ENCODE results near the gene RNASEH2C. TPM values are rescaled to one million over a fixed set of nuclear protein-coding genes. Genes with fewer than 3 reads are reported as not detected.
A peak's percentile ranks its signal among the peaks of the same experiment; 100 is the strongest.
"Not testable (repeated sequence)": the region's sequence is repeated elsewhere in the genome, so short reads cannot be mapped to it uniquely, and the experiment has no call there.

The RNASEH2C gene
- 35.1 TPM for total RNA-seq
- polyA plus RNA-seq (ENCODE audit: insufficient read depth in 1 of 8, insufficient read length in 8 of 8, low replicate concordance in 1 of 8), result 10 to 100 TPM; 23.3 to 37.8 (median 25.6) TPM
- long read RNA-seq, donor 1, transcript RNASEH2C-201 (4 exons, 2,794 nt), result major isoform, 13 of 15 reads
- long read RNA-seq, donor 1, partial matches to known transcripts, result 0 of 15 reads
- long read RNA-seq, donor 1, other reads (novel, unspliced or antisense), result 0 of 15 reads
- long read RNA-seq, donor 2, partial matches to known transcripts, result 0 of 5 reads
- long read RNA-seq, donor 2, other reads (novel, unspliced or antisense), result 0 of 5 reads
- long read RNA-seq, donor 3, transcript RNASEH2C-201 (4 exons, 2,794 nt), result major isoform, 15 of 49 reads
- long read RNA-seq, donor 3, partial matches to known transcripts, result 30 of 49 reads
- long read RNA-seq, donor 3, other reads (novel, unspliced or antisense), result 0 of 49 reads
- long read RNA-seq, donor 4, transcript RNASEH2C-201 (4 exons, 2,794 nt), result major isoform, 17 of 20 reads
- long read RNA-seq, donor 4, partial matches to known transcripts, result 0 of 20 reads
- long read RNA-seq, donor 4, other reads (novel, unspliced or antisense), result 0 of 20 reads
- long read RNA-seq, donor 5, transcript RNASEH2C-203 (3 exons, 2,798 nt), result minor isoform, 6 of 69 reads
- long read RNA-seq, donor 5, transcript RNASEH2C-209 (2 exons, 2,643 nt), result minor isoform, 5 of 69 reads
- long read RNA-seq, donor 5, transcript RNASEH2C-201 (4 exons, 2,794 nt), result major isoform, 56 of 69 reads
- long read RNA-seq, donor 5, partial matches to known transcripts, result 0 of 69 reads
- long read RNA-seq, donor 5, other reads (novel, unspliced or antisense), result 0 of 69 reads
- long read RNA-seq, donor 6, transcript RNASEH2C-201 (4 exons, 2,794 nt), result major isoform, 44 of 54 reads
- long read RNA-seq, donor 6, transcript RNASEH2C-203 (3 exons, 2,798 nt), result minor isoform, 6 of 54 reads
- long read RNA-seq, donor 6, partial matches to known transcripts, result 0 of 54 reads
- long read RNA-seq, donor 6, other reads (novel, unspliced or antisense), result 0 of 54 reads
- long read RNA-seq, donor 7, transcript RNASEH2C-201 (4 exons, 2,794 nt), result major isoform, 34 of 45 reads
- long read RNA-seq, donor 7, transcript RNASEH2C-203 (3 exons, 2,798 nt), result minor isoform, 9 of 45 reads
- long read RNA-seq, donor 7, partial matches to known transcripts, result 0 of 45 reads
- long read RNA-seq, donor 7, other reads (novel, unspliced or antisense), result 0 of 45 reads
- long read RNA-seq, donor 8, transcript RNASEH2C-203 (3 exons, 2,798 nt), result minor isoform, 5 of 21 reads
- long read RNA-seq, donor 8, transcript RNASEH2C-201 (4 exons, 2,794 nt), result major isoform, 13 of 21 reads
- long read RNA-seq, donor 8, partial matches to known transcripts, result 0 of 21 reads
- long read RNA-seq, donor 8, other reads (novel, unspliced or antisense), result 0 of 21 reads
- long read RNA-seq, donor 9, transcript RNASEH2C-203 (3 exons, 2,798 nt), result minor isoform, 5 of 21 reads
- long read RNA-seq, donor 9, transcript RNASEH2C-201 (4 exons, 2,794 nt), result major isoform, 15 of 21 reads
- long read RNA-seq, donor 9, partial matches to known transcripts, result 0 of 21 reads
- long read RNA-seq, donor 9, other reads (novel, unspliced or antisense), result 0 of 21 reads
- long read RNA-seq, donor 10, transcript RNASEH2C-201 (4 exons, 2,794 nt), result major isoform, 32 of 40 reads
- long read RNA-seq, donor 10, transcript RNASEH2C-209 (2 exons, 2,643 nt), result minor isoform, 6 of 40 reads
- long read RNA-seq, donor 10, partial matches to known transcripts, result 0 of 40 reads
- long read RNA-seq, donor 10, other reads (novel, unspliced or antisense), result 0 of 40 reads
- long read RNA-seq, donor 11, transcript RNASEH2C-209 (2 exons, 2,643 nt), result minor isoform, 6 of 28 reads
- long read RNA-seq, donor 11, transcript RNASEH2C-201 (4 exons, 2,794 nt), result major isoform, 21 of 28 reads
- long read RNA-seq, donor 11, partial matches to known transcripts, result 0 of 28 reads
- long read RNA-seq, donor 11, other reads (novel, unspliced or antisense), result 0 of 28 reads

- peak; percentile 96 for DNase-seq
- peak within 1 kb of the TSS; percentile 68 for H3K4me3 ChIP-seq (ENCODE audit: low read length)
- H3K27ac ChIP-seq (ENCODE audit: low read length), result peak within 1 kb of the TSS; percentile 82
- H3K27me3 ChIP-seq (ENCODE audit: control insufficient read depth, insufficient read depth, low read length), result no peaks in the 10 kb centered on the region
- WGBS (ENCODE audit: insufficient coverage), result under 1% methylated on average over 74 of the region's 76 CpGs
- H3K36me3 ChIP-seq (ENCODE audit: control insufficient read depth, insufficient read depth, low read length), result peaks cover 46% of the 10 kb centered on the region
- peaks cover 19% of the 10 kb centered on the region for H3K4me1 ChIP-seq (ENCODE audit: control insufficient read depth, insufficient read depth, low read length)
- H3K9me3 ChIP-seq (replicated peaks; ENCODE audit: control insufficient read depth, low read depth, low read length), result no peaks in the 10 kb centered on the region
Observed at GRCh38 chr11:65720211-65720934, at the start of gene RNASEH2C. Gene RNASEH2C, minus strand, starts transcription at chr11:65720798. Its CDS starts 40 bp downstream, at chr11:65720758.

- WGBS (ENCODE audit: insufficient coverage), result 86% methylated on average over 2 of the region's 5 CpGs
- H3K4me3 ChIP-seq (ENCODE audit: low read length); H3K9me3 ChIP-seq (replicated peaks; ENCODE audit: control insufficient read depth, low read depth, low read length); H3K4me1 ChIP-seq (ENCODE audit: control insufficient read depth, insufficient read depth, low read length); H3K36me3 ChIP-seq (ENCODE audit: control insufficient read depth, insufficient read depth, low read length); H3K27ac ChIP-seq (ENCODE audit: low read length); DNase-seq; H3K27me3 ChIP-seq (ENCODE audit: control insufficient read depth, insufficient read depth, low read length): not testable (repeated sequence)
Observed at GRCh38 chr11:65767806-65768205, 47.2 kb upstream of the RNASEH2C start.

GRCh38 chr11:65767406-65767805 is 46.8 kb upstream of the RNASEH2C start:
- Histone ChIP-seq H3K9me3 (replicated peaks; ENCODE audit: control insufficient read depth, low read depth, low read length) (no peaks in the 10 kb centered on the region), H3K4me3 (ENCODE audit: low read length) (no peak overlapping the region), H3K27me3 (ENCODE audit: control insufficient read depth, insufficient read depth, low read length) (no peaks in the 10 kb centered on the region), H3K4me1 (ENCODE audit: control insufficient read depth, insufficient read depth, low read length) (no peaks in the 10 kb centered on the region), H3K36me3 (ENCODE audit: control insufficient read depth, insufficient read depth, low read length) (no peaks in the 10 kb centered on the region), H3K27ac (ENCODE audit: low read length) (no peak overlapping the region)
- 46% methylated on average over 2 of the region's 10 CpGs for WGBS (ENCODE audit: insufficient coverage)
- DNase-seq, result no peak

- Histone ChIP-seq H3K27ac (ENCODE audit: low read length) (no peak overlapping the region), H3K9me3 (replicated peaks; ENCODE audit: control insufficient read depth, low read depth, low read length) (no peaks in the 10 kb centered on the region), H3K4me3 (ENCODE audit: low read length) (no peak overlapping the region), H3K27me3 (ENCODE audit: control insufficient read depth, insufficient read depth, low read length) (no peaks in the 10 kb centered on the region), H3K36me3 (ENCODE audit: control insufficient read depth, insufficient read depth, low read length) (no peaks in the 10 kb centered on the region), H3K4me1 (ENCODE audit: control insufficient read depth, insufficient read depth, low read length) (no peaks in the 10 kb centered on the region)
- DNase-seq, result no peak
- 45% methylated on average over 2 of the region's 7 CpGs for WGBS (ENCODE audit: insufficient coverage)
Observed at GRCh38 chr11:65766535-65766934, 45.9 kb upstream of the RNASEH2C start.

- no peaks in the 10 kb centered on the region for H3K9me3 ChIP-seq (replicated peaks; ENCODE audit: control insufficient read depth, low read depth, low read length)
- WGBS (ENCODE audit: insufficient coverage), result 75% methylated on average over 2 of the region's 5 CpGs
- no peak overlapping the region for H3K27ac ChIP-seq (ENCODE audit: low read length)
- H3K36me3 ChIP-seq (ENCODE audit: control insufficient read depth, insufficient read depth, low read length), result no peaks in the 10 kb centered on the region
- no peak for DNase-seq
- no peak overlapping the region for H3K4me3 ChIP-seq (ENCODE audit: low read length)
- H3K4me1 ChIP-seq (ENCODE audit: control insufficient read depth, insufficient read depth, low read length), result no peaks in the 10 kb centered on the region
- H3K27me3 ChIP-seq (ENCODE audit: control insufficient read depth, insufficient read depth, low read length), result no peaks in the 10 kb centered on the region
Observed at GRCh38 chr11:65764434-65764833, 43.8 kb upstream of the RNASEH2C start.

- not testable (repeated sequence) for H3K4me3 ChIP-seq (ENCODE audit: low read length); H3K9me3 ChIP-seq (replicated peaks; ENCODE audit: control insufficient read depth, low read depth, low read length); H3K27me3 ChIP-seq (ENCODE audit: control insufficient read depth, insufficient read depth, low read length); H3K36me3 ChIP-seq (ENCODE audit: control insufficient read depth, insufficient read depth, low read length); H3K4me1 ChIP-seq (ENCODE audit: control insufficient read depth, insufficient read depth, low read length); H3K27ac ChIP-seq (ENCODE audit: low read length); DNase-seq
- 100% methylated on average over 6 of the region's 29 CpGs for WGBS (ENCODE audit: insufficient coverage)
Observed at GRCh38 chr11:65762816-65763215, 42.2 kb upstream of the RNASEH2C start.

GRCh38 chr11:65762169-65762568 is 41.6 kb upstream of the RNASEH2C start:
- not testable (repeated sequence) for H3K27ac ChIP-seq (ENCODE audit: low read length); H3K9me3 ChIP-seq (replicated peaks; ENCODE audit: control insufficient read depth, low read depth, low read length); H3K27me3 ChIP-seq (ENCODE audit: control insufficient read depth, insufficient read depth, low read length); H3K4me3 ChIP-seq (ENCODE audit: low read length); H3K4me1 ChIP-seq (ENCODE audit: control insufficient read depth, insufficient read depth, low read length); DNase-seq; H3K36me3 ChIP-seq (ENCODE audit: control insufficient read depth, insufficient read depth, low read length)
- no CpG with 5 or more reads among the region's 5 CpGs for WGBS (ENCODE audit: insufficient coverage)

- no peak overlapping the region for H3K4me3 ChIP-seq (ENCODE audit: low read length)
- no peaks in the 10 kb centered on the region for H3K9me3 ChIP-seq (replicated peaks; ENCODE audit: control insufficient read depth, low read depth, low read length)
- DNase-seq, result no peak
- no peak overlapping the region for H3K27ac ChIP-seq (ENCODE audit: low read length)
- H3K4me1 ChIP-seq (ENCODE audit: control insufficient read depth, insufficient read depth, low read length), result no peaks in the 10 kb centered on the region
- WGBS (ENCODE audit: insufficient coverage), result 89% methylated on average over 17 of the region's 17 CpGs
- H3K36me3 ChIP-seq (ENCODE audit: control insufficient read depth, insufficient read depth, low read length), result no peaks in the 10 kb centered on the region
- peaks cover under 1% of the 10 kb centered on the region for H3K27me3 ChIP-seq (ENCODE audit: control insufficient read depth, insufficient read depth, low read length)
Observed at GRCh38 chr11:65745049-65745448, 24.5 kb upstream of the RNASEH2C start.
